Retinal pigment epithelial cell (primary cell): ENCODE data around the gene PPT2.
"Not testable (repeated sequence)": the region's sequence is repeated elsewhere in the genome, so short reads cannot be mapped to it uniquely, and the experiment has no call there.

ENCODE experiments used
- DNase-seq: peaks from one replicate; pipeline ENCODE4 v3.0.0-alpha.2; 2010; ENCODE audit warnings: low read depth
- H3K4me3 ChIP-seq: 2 replicates; pipeline ENCODE4 v1.5.1; 2011; ENCODE audit warnings: mild to moderate bottlenecking, low read length, control low read depth, moderate library complexity
- TF ChIP-seq, protein P1 (sequence below): conservative IDR thresholded peaks from 2 replicates; pipeline ENCODE4 v1.5.1; 2011; ENCODE audit warnings: low read depth, low read length, control low read depth, inconsistent platforms

The PPT2 gene

DNA sequence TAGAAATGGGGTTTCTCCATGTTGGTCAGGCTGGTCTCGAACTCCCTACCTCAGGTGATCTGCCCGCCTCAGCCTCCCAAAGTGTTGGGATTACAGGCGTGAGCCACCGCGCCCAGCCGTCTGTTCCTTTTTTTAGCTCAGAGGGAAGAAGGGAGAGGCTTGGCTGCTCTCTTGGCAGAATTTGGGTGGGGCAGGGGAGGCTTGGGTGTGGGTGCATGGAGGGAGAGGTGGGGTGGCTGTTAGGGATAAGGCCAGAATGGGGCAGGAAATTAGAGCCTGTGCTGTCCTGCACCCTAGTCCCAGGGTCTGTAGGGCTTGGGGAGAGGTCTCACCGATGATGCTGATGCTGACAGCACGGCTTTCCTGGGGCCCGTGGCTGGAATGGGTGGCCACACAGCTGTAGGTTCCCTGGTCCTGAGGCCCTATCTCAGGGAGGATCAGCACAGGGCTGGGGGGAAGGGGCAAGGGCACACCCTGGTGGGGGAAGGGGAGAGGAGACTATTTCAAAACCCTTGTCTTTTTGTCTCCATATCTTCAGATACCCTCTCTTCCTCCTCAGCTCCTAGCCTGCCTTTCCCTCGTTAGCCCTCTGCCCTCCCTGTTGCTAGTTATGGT, 28.1 kb downstream of the PPT2 start:
- TF ChIP-seq, protein P1, sequence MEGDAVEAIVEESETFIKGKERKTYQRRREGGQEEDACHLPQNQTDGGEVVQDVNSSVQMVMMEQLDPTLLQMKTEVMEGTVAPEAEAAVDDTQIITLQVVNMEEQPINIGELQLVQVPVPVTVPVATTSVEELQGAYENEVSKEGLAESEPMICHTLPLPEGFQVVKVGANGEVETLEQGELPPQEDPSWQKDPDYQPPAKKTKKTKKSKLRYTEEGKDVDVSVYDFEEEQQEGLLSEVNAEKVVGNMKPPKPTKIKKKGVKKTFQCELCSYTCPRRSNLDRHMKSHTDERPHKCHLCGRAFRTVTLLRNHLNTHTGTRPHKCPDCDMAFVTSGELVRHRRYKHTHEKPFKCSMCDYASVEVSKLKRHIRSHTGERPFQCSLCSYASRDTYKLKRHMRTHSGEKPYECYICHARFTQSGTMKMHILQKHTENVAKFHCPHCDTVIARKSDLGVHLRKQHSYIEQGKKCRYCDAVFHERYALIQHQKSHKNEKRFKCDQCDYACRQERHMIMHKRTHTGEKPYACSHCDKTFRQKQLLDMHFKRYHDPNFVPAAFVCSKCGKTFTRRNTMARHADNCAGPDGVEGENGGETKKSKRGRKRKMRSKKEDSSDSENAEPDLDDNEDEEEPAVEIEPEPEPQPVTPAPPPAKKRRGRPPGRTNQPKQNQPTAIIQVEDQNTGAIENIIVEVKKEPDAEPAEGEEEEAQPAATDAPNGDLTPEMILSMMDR, result no peak

GRCh38 chr6:32182555-32182981, 28.6 kb downstream of the PPT2 start:
- no peak overlapping the region for H3K4me3 ChIP-seq
- TF ChIP-seq, protein P1, result no peak
- no peak for DNase-seq

More for the DNA sequence above, 28.1 kb downstream of the PPT2 start:
- H3K4me3 ChIP-seq, result no peak overlapping the region
- DNase-seq, result no peak

- DNase-seq, result no peak
- TF ChIP-seq, protein P1, result no peak
Observed at GRCh38 chr6:32183030-32183429, 29.1 kb downstream of the PPT2 start.

DNA sequence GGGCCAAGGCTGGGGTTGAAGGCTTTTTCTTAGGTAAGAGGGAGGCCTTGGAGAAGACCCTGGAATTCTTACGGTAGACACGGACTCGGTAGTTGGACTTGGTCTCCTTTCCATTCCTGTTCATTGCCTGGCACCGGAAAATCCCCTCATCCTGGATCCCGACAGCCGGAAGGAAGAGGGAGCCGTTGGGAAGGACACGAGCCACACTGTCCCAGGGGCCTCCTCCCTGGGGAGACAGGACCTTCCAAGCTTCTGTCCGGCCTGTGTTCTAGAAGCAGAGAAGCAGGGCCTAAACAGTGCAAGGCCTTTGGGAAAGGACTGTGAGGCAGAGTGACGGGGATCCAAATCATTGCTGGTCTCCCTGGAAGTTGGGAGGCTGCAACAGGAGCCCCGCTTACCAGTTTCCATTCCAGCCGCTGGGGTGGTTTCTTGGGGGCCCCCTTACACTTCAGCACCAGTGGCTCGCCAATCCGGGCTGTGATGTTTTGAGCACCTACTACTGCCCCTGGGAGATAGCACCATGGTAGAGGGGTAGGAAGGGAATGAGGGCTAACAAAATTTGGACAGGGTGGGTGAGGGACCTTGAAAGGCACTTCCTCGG, 29.6 kb downstream of the PPT2 start:
- no peak for DNase-seq
- TF ChIP-seq, protein P1, result no peak
- no peak overlapping the region for H3K4me3 ChIP-seq

More at GRCh38 chr6:32183030-32183429, 29.1 kb downstream of the PPT2 start:
- H3K4me3 ChIP-seq, result no peak overlapping the region

DNA sequence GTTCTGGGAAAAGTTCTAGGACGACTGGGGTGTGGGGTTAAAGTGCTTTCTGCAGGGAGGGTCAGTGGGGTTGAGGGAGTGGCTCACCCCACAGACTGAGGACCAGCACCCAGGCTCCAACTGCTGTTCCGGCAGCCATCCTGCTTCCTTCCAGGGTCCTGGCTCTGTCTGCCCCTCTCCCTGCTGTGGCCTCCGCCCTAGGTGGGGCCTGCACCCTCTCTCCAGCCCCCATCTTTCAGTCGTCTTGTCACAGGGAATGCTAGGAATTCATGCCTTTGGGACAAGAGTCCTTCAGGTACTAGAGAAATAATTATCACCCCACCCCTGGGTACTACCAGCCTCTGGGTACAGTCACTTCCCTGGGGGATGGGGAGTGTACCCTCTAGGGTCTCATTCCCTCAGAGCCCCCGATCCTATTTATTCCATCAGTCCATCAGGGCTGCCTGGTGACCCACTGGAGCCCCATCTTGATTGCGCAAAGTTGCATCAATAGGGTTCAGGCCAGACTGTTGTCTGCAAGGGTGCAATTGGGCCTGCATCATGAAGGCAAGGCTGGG, 30.2 kb downstream of the PPT2 start, which contains the start of gene AGER:
Gene AGER, minus strand, starts transcription at position 170 of the 557 bp plus-strand sequence. Its CDS starts 31 bp downstream, at position 139.
- TF ChIP-seq, protein P1, result no peak
- no peak within 1 kb of the TSS for H3K4me3 ChIP-seq
- DNase-seq, result no peak

DNA sequence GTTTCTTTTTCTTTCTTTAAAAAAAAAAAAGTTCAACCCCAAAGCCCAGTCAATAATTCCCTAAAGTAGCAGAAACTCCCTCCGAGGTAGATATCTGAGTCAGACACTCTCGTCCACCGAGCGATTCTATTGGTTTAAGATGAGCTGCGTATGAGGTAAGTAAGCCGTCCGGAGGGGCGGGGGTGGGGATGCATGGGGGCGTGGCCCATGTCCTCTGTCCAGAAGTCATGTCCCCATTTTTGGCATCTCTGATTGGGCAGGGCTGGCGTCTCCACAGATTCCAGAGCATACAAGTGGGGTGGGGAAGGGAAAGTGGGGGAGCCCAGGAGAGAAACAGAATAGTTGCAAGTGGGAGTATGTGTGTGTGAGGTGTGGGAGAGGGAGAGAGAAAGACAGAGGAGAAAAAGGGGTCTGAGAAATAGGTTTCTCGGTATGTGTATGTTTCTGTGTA, 31.8 kb downstream of the PPT2 start:
- not testable (repeated sequence) for H3K4me3 ChIP-seq, DNase-seq

GRCh38 chr6:32186151-32186840, 32.4 kb downstream of the PPT2 start:
- H3K4me3 ChIP-seq, result not testable (repeated sequence)

More at GRCh38 chr6:32186151-32186840, 32.4 kb downstream of the PPT2 start:
- DNase-seq, result not testable (repeated sequence)
